Aorta (tissue), 4 donors: ENCODE data around the gene AMER2. TPM values are rescaled to one million over a fixed set of nuclear protein-coding genes. Genes with fewer than 3 reads are reported as not detected.

Source experiments
- polyA plus RNA-seq, 2 donors: library from polyadenylated mRNA; stranded (reverse); fragments of 200-250 nt; gene quantifications; one replicate each; pipeline ENCODE4 v1.2.3, GENCODE V29; 2013
- total RNA-seq, 2 donors: library from RNA; stranded (reverse); fragmentation: NEBNext Ultra II Directional; extraction: Animal tissue kit (Norgen Biotek cat#: 25700); gene quantifications; one replicate each; pipeline ENCODE4 v1.2.1, GENCODE V29; 2021
- donor health status: healthy with polysubstance abuse.
- donor health status: Bipolar disorder and iron deficiency.
- donor health status: DM: no; HTN: no; CAD: no.
- donor health status: DM: yes; HTN: yes; CAD: no.

Gene AMER2
- total and polyA plus RNA-seq, 4 donors: under 0.01 TPM; not detected in 3

Other genes with a start within 250 kb of the AMER2 start
- gene PABPC3, start 76.2 kb downstream of the AMER2 start, total RNA-seq: under 1 TPM; 0.15 to 0.23 TPM
- under 1 TPM; 0.15 to 0.38 TPM for gene PABPC3, start 76.2 kb downstream of the AMER2 start, polyA plus RNA-seq
- 10 to 100 TPM; 18.2 to 20.7 TPM for gene MTMR6, start 115.2 kb upstream of the AMER2 start, total RNA-seq
- 10 to 100 TPM; 11.2 to 12.6 TPM for gene MTMR6, start 115.2 kb upstream of the AMER2 start, polyA plus RNA-seq
- gene NUP58, start 129.3 kb upstream of the AMER2 start, total RNA-seq: 10 to 100 TPM; 36.5 to 43.1 TPM
- gene NUP58, start 129.3 kb upstream of the AMER2 start, polyA plus RNA-seq: 10 to 100 TPM in 1 of 2 donors, 1 to 10 TPM in 1; 9.6 to 11.4 TPM
- gene ATP8A2, start 199.7 kb upstream of the AMER2 start, total RNA-seq: under 1 TPM; 0.24 to 0.29 TPM
- under 1 TPM in 1 of 2 donors, not detected in 1; 0.13 TPM for gene ATP8A2, start 199.7 kb upstream of the AMER2 start, polyA plus RNA-seq